PC-3 (cell line): ENCODE data around the gene STK24.

Source experiments
- EZH2 ChIP-seq: fragments of 300-600 bp; sonication (generic); IDR thresholded peaks from one replicate; pipeline ENCODE4 v1.6.1; 2017; ENCODE audit warnings: antibody characterized with exemption, mild to moderate bottlenecking, low read length; ENCODE audit not compliant: unreplicated experiment
- TF ChIP-seq, protein P1 (sequence below): fragments of 300-600 bp; sonication (generic); conservative IDR thresholded peaks from 2 replicates; pipeline ENCODE4 v1.5.1; 2017; ENCODE audit warnings: antibody characterized with exemption, low read depth, mild to moderate bottlenecking, low read length

DNA sequence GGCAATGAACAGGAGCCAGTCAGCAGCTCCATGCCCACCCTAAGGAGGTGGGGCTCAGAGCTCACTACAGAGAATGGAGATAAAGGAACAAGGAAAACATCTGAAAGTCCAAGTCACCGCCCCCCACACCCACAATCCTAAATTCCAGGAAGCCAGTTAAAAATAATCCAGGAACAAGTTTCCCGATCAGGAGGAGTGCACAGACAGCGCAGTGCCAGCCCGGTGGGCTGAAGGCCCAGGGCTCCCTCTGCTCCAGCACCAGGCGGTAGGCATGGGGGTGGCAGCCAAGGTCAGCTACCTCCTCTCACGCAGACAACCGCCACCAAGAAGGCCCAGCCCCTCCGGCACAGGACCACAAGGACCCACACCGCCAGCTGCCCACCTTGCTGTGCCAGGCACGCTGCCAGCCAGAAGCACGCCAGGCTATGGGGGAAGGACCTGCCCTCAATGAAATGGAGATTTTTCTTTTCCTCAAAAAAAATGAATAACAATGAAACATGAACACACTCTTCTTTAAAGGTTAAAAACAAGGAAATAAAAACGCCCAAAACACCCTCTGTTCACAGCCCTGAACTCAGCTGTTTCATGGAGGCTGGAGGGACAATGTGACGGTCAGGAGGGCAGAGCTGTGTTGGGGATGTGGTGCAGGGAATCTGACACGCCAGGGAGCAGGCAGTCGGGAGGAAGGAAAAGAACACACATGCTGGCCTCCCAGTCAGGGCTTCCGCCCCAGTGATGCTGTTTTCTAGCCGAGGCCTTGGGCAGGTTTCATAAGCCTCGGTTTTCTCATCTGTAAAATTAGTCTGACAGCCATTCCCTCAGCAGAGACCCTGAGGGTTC, 11.0 kb downstream of the STK24 start:
- TF ChIP-seq, protein P1, sequence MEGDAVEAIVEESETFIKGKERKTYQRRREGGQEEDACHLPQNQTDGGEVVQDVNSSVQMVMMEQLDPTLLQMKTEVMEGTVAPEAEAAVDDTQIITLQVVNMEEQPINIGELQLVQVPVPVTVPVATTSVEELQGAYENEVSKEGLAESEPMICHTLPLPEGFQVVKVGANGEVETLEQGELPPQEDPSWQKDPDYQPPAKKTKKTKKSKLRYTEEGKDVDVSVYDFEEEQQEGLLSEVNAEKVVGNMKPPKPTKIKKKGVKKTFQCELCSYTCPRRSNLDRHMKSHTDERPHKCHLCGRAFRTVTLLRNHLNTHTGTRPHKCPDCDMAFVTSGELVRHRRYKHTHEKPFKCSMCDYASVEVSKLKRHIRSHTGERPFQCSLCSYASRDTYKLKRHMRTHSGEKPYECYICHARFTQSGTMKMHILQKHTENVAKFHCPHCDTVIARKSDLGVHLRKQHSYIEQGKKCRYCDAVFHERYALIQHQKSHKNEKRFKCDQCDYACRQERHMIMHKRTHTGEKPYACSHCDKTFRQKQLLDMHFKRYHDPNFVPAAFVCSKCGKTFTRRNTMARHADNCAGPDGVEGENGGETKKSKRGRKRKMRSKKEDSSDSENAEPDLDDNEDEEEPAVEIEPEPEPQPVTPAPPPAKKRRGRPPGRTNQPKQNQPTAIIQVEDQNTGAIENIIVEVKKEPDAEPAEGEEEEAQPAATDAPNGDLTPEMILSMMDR, result no peak
- TF ChIP-seq EZH2, result no peak
